Neuronal stem cell (in vitro differentiated cells): ENCODE data around the gene CSGALNACT2.

Experiments used
- DNase-seq: peaks from one replicate; pipeline ENCODE4 v3.0.0-alpha.2; 2013; ENCODE audit warnings: low spot score
- H2AFZ ChIP-seq: one replicate; pipeline ENCODE4 v1.6.1; 2013; ENCODE audit warnings: mild to moderate bottlenecking, low read length, inconsistent platforms
- H2AK5ac ChIP-seq: 2 replicates; pipeline ENCODE4 v1.6.1; 2013; ENCODE audit warnings: low read depth, mild to moderate bottlenecking, inconsistent platforms, low read length, moderate library complexity, mixed read lengths
- H2BK120ac ChIP-seq: 2 replicates; pipeline ENCODE4 v1.6.1; 2013; ENCODE audit warnings: low read depth, mild to moderate bottlenecking, inconsistent platforms, low read length, moderate library complexity, mixed read lengths
- H2BK12ac ChIP-seq: one replicate; pipeline ENCODE4 v1.6.1; 2013; ENCODE audit warnings: low read length, inconsistent platforms
- H2BK15ac ChIP-seq: 2 replicates; pipeline ENCODE4 v1.6.1; 2013; ENCODE audit warnings: mild to moderate bottlenecking, low read length, inconsistent platforms, mixed read lengths
- H2BK5ac ChIP-seq: one replicate; pipeline ENCODE4 v1.6.1; 2013; ENCODE audit warnings: inconsistent platforms, mild to moderate bottlenecking, low read length, moderate library complexity
- H3K14ac ChIP-seq: one replicate; pipeline ENCODE4 v1.6.1; 2013; ENCODE audit warnings: low read length, inconsistent platforms
- H3K18ac ChIP-seq: 2 replicates; pipeline ENCODE4 v1.6.1; 2013; ENCODE audit warnings: low read length, inconsistent platforms
- H3K23ac ChIP-seq: 2 replicates; pipeline ENCODE4 v1.6.1; 2013; ENCODE audit warnings: low read depth, mild to moderate bottlenecking, mixed read lengths, low read length, inconsistent platforms; ENCODE audit not compliant: poor library complexity
- H3K27ac ChIP-seq: replicated peaks from 3 replicates; pipeline ENCODE4 v1.5.1; 2013; ENCODE audit warnings: low read length, inconsistent platforms
- H3K27me3 ChIP-seq, 3 experiments: 2 replicates each; pipeline ENCODE4 v1.6.1; 2013; ENCODE audit warnings: low read length in 3 of 3, mild to moderate bottlenecking in 2 of 3, inconsistent platforms in 1 of 3, low read depth in 1 of 3, mixed read lengths in 1 of 3, moderate library complexity in 1 of 3; ENCODE audit not compliant: control insufficient read depth in 3 of 3, insufficient read depth in 3 of 3
- H3K36me3 ChIP-seq, 2 donors: replicated peaks in 1 of 2; 2 replicates each; pipeline ENCODE4 v1.6.1; 2013; ENCODE audit warnings: low read length in 2 of 2; ENCODE audit not compliant: control insufficient read depth in 2 of 2, insufficient read depth in 2 of 2
- H3K4ac ChIP-seq: 2 replicates; pipeline ENCODE4 v1.6.1; 2013; ENCODE audit warnings: inconsistent platforms, mild to moderate bottlenecking, low read length, moderate library complexity
- H3K4me1 ChIP-seq, 2 donors: 1 replicate in 1 of 2; 2 replicates in 1 of 2; pipeline ENCODE4 v1.6.1; 2013; ENCODE audit warnings: low read length in 2 of 2, low read depth in 1 of 2; ENCODE audit not compliant: control insufficient read depth in 2 of 2, insufficient read depth in 1 of 2
- H3K4me2 ChIP-seq: one replicate; pipeline ENCODE4 v1.6.1; 2013; ENCODE audit warnings: mild to moderate bottlenecking, low read length, inconsistent platforms; ENCODE audit not compliant: insufficient read depth, poor library complexity, severe bottlenecking
- H3K4me3 ChIP-seq, 2 donors: 2 replicates each; pipeline ENCODE4 v1.5.1; 2013; ENCODE audit warnings: low read length in 2 of 2, mild to moderate bottlenecking in 2 of 2, inconsistent platforms in 1 of 2, moderate library complexity in 1 of 2
- H3K79me1 ChIP-seq: one replicate; pipeline ENCODE4 v1.6.1; 2013; ENCODE audit warnings: low read depth, mild to moderate bottlenecking, inconsistent platforms, low read length, moderate library complexity
- H3K9ac ChIP-seq: one replicate; pipeline ENCODE4 v1.6.1; 2013; ENCODE audit warnings: mild to moderate bottlenecking, low read depth, low read length, inconsistent platforms; ENCODE audit not compliant: poor library complexity
- H3K9me3 ChIP-seq, 2 donors: replicated peaks in 1 of 2; 2 replicates each; pipeline versions ENCODE3 to v1.6.1; 2013; ENCODE audit warnings: low read length in 2 of 2, mild to moderate bottlenecking in 2 of 2, inconsistent platforms in 1 of 2, low read depth in 1 of 2, mixed read lengths in 1 of 2, moderate library complexity in 1 of 2; ENCODE audit not compliant: control insufficient read depth in 2 of 2, insufficient read depth in 1 of 2
- H4K8ac ChIP-seq: one replicate; pipeline ENCODE4 v1.6.1; 2013; ENCODE audit warnings: low read depth, mild to moderate bottlenecking, inconsistent platforms, low read length, moderate library complexity
- H4K91ac ChIP-seq: one replicate; pipeline ENCODE4 v1.6.1; 2013; ENCODE audit warnings: low read length, low read depth, mild to moderate bottlenecking, inconsistent platforms; ENCODE audit not compliant: poor library complexity
- WGBS, 2 donors: extraction: QIAGEN DNeasy Blood & Tissue Kit; methylation state at CpG; one replicate each; pipeline ENCODE4 v1.1.7; 2013; ENCODE audit warnings: missing lambda C conversion rate in 2 of 2, mixed read lengths in 1 of 2; ENCODE audit not compliant: insufficient read length in 2 of 2, insufficient replicate concordance in 1 of 2; ENCODE audit errors: extremely low coverage in 2 of 2; 5-methylcytosine and 5-hydroxymethylcytosine counted together

Gene CSGALNACT2

DNA sequence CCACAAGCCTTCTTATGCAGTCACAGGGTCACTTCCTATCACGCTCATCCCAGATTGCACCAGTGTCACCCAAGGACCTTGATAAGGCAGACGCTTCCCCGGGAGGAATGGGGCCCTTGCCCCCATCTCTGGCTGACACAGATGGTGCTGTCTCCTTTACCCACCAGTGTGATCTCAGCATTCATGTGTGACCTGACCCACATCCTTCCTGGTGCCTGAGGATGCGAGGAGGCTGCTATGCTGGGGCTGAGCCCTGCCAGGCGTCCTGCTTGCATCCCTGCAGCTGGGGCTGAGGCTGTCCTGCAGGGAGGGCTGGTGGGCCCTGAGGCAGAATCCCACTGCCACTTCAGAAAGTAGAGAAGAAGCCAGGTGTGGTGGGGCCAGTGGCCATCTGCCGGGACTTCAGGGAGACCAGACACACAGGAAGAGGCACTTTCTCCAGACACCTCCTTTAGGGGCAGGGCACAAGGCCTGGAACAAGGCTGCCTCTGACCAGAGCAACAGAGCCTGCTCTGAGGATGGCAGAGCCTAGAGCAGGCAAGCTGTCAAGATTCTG is 93.4 kb downstream of the CSGALNACT2 start:
- H2BK120ac ChIP-seq, result no peak overlapping the region
- peaks cover 15 to 90% (median 44%) of the 10 kb centered on the region in 3 experiments for H3K27me3 ChIP-seq
- H3K4ac ChIP-seq, result no peak overlapping the region
- H3K4me3 ChIP-seq, result no peak overlapping the region
- no peak overlapping the region for H3K23ac ChIP-seq
- H2AFZ ChIP-seq, result no peak overlapping the region
- peak overlapping the region; percentile 25 for H3K14ac ChIP-seq
- WGBS, 2 donors, result no CpG with 5 or more reads among the region's 6 CpGs
- DNase-seq, result no peak
- H2BK12ac ChIP-seq, result no peak overlapping the region
- H2BK5ac ChIP-seq, result no peak overlapping the region
- H3K36me3 ChIP-seq, result no peaks in the 10 kb centered on the region
- H3K4me1 ChIP-seq, result peaks cover 0 to 7% of the 10 kb centered on the region in 2 donors
- no peaks in the 10 kb centered on the region for H3K79me1 ChIP-seq
- no peak overlapping the region for H2AK5ac ChIP-seq
- H3K4me2 ChIP-seq, result no peak overlapping the region
- no peak overlapping the region for H4K91ac ChIP-seq
- H3K9ac ChIP-seq, result no peak overlapping the region
- no peak overlapping the region for H2BK15ac ChIP-seq
- H3K9me3 ChIP-seq, result no peaks in the 10 kb centered on the region
- H4K8ac ChIP-seq, result no peak overlapping the region
- H3K27ac ChIP-seq, result no peak overlapping the region
- no peak overlapping the region for H3K18ac ChIP-seq

- Histone ChIP-seq H3K14ac (no peak overlapping the region), H3K79me1 (no peaks in the 10 kb centered on the region), H2BK15ac (no peak overlapping the region), H3K4me2 (no peak overlapping the region), H4K91ac (no peak overlapping the region), H2AFZ (no peak overlapping the region), H3K9me3 (no peaks in the 10 kb centered on the region), H3K4ac (no peak overlapping the region), H3K4me1 (peaks cover 0 to 7% of the 10 kb centered on the region in 2 donors), H3K4me3 (no peak overlapping the region), H3K27ac (no peak overlapping the region), H3K23ac (no peak overlapping the region), H3K27me3 (peaks cover 13 to 68% (median 27%) of the 10 kb centered on the region in 3 experiments), H4K8ac (no peak overlapping the region), H2BK5ac (no peak overlapping the region), H2BK120ac (no peak overlapping the region), H3K36me3 (no peaks in the 10 kb centered on the region), H2AK5ac (peak overlapping the region; percentile 31), H3K18ac (peak overlapping the region; percentile 41), H2BK12ac (no peak overlapping the region), H3K9ac (peak overlapping the region; percentile 16)
- DNase-seq, result no peak
- WGBS, 2 donors, result no CpG with 5 or more reads among the region's 19 CpGs
Observed at GRCh38 chr10:43233601-43234430, 95.6 kb downstream of the CSGALNACT2 start.

GRCh38 chr10:43234471-43235041 is 96.3 kb downstream of the CSGALNACT2 start:
- no peaks in the 10 kb centered on the region for H3K79me1 ChIP-seq
- H3K4me1 ChIP-seq, result peaks cover 0 to 3% of the 10 kb centered on the region in 2 donors
- no peaks in the 10 kb centered on the region for H3K36me3 ChIP-seq
- H2BK5ac ChIP-seq, result no peak overlapping the region
- no peak overlapping the region for H3K27ac ChIP-seq
- H3K14ac ChIP-seq, result no peak overlapping the region
- H4K91ac ChIP-seq, result no peak overlapping the region
- no peaks in the 10 kb centered on the region for H3K9me3 ChIP-seq
- no peak overlapping the region for H3K4ac ChIP-seq
- H2BK15ac ChIP-seq, result no peak overlapping the region
- no peak overlapping the region for H2BK12ac ChIP-seq
- no peak overlapping the region for H3K4me3 ChIP-seq
- H3K9ac ChIP-seq, result no peak overlapping the region
- no peak overlapping the region for H3K18ac ChIP-seq
- DNase-seq, result no peak
- no peak overlapping the region for H3K4me2 ChIP-seq
- H2AFZ ChIP-seq, result no peak overlapping the region
- H3K23ac ChIP-seq, result no peak overlapping the region
- H3K27me3 ChIP-seq, result peaks cover 7 to 60% (median 20%) of the 10 kb centered on the region in 3 experiments
- no peak overlapping the region for H2BK120ac ChIP-seq
- no peak overlapping the region for H4K8ac ChIP-seq
- WGBS, 2 donors, result no CpG with 5 or more reads among the region's 9 CpGs
- peak overlapping the region; percentile 63 for H2AK5ac ChIP-seq
